ENCODE data around the gene LAMA1. TPM values are rescaled to one million over a fixed set of nuclear protein-coding genes. Genes with fewer than 3 reads are reported as not detected.

Gene LAMA1
- total RNA-seq, 1 donor from 2014 or later = 12.2 TPM

DNA sequence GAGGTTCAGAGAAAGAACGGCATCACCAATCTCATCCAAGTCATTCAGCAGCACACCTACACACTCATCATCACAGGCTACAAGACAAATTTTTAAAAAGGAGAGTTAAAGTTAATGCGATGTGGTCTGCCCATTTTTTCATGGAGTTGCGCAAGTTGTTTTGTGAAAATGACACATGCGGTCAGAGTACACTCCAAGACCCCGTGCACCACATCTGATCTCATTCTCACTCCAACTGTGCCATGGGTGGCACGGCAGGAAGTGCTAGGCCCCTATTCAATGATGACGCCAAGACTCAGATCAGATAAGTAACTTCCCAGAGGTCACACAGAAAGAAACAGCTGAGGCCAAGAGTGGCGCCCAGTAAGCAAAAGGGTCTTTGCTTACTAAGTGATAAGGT lies 119.8 kb downstream of the LAMA1 start:
- FAIRE-seq (no peak), DNase-seq (ENCODE audit: low spot score in 2 of 2) (no peak)

DNA sequence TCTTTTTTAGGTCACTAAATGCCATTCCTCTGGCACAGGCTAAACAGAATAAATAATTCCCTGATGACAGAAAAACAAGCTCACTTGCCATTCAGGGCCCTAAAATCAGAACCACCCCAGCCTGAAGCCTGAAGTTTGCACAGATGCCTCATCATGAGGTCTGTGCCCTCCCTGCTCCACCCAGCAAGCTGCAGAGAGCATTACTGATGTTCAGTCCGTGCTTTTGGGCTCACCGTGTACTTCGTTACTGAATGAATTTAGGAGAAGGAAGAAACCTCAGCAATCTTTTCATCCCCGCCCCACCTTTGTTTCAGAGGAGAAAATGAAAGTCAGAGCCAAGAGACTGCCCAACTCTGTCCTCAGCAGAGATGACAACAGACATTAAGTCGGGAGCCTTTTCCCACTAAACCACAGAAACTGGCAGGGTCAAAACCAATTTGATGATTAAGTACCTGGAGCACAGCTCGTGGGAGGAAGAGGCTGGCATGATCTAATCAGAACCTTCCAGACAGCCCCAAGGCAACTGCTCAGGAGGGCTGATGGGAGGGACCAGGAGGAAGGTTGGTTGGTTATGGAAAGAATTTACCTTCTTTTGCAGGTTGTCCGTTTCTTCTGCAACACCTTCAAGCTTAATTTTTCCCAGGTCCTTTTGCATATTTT lies 122.7 kb downstream of the LAMA1 start:
- DNase-seq (ENCODE audit: low spot score in 2 of 2) (no peak), FAIRE-seq (no peak)

DNA sequence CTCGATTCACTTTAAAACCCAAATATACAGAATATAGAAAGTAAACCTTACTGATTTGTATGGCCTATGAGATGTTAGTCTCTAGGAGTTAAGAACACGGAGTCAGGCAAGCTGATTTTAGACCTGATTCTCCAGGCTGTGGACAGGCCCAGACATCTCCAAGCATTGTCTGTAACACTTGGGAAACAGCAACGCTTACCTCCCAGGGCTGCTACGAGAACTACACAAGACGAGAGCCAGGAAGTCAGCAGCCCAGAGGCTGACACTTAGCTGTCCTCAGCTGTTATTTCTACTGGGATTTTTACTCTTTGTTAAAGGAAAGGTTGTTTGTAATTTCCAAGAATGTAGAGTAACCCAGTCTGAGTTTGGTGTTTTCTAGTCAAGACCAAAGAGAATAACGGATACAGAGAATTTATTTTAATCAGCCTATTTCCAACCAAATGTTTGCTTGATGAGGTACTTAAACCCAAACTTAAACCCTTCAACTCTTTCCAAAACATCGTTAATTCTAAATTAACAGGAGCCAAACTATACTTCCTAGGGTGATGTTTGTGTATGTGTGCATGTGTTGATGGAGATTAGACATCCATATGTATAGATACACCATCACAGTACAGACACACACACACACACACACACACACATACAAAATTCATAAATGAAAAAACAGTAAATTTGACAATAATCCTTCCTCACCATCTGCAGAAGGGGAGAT lies 123.4 kb downstream of the LAMA1 start:
- DNase-seq (ENCODE audit: low spot score in 2 of 2) (no peak), FAIRE-seq (no peak)

DNA sequence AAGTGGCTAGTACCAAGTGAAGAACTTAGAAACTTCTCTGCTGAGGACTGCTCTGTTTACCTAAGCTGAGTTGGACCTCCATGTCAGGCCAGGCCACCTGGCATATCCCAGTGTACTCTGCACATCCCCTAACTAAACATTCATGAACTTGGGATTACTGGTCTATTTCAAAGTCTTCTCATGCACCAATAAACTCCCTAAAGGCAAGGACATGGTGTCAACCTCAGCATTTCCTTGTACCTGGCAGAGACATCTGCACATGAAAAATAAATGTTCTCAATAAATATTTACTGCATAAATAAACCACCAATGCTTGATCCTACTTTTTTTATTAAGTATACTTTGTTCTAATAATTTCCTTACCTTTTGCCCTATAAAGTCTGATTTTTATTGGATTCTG lies 124.8 kb downstream of the LAMA1 start:
- FAIRE-seq = no peak

GRCh38 chr18:6983366-6983765 lies 134.2 kb downstream of the LAMA1 start:
- FAIRE-seq = no peak
- no peak for DNase-seq (ENCODE audit: low spot score in 2 of 2)

More for the DNA sequence above, 124.8 kb downstream of the LAMA1 start:
- DNase-seq (ENCODE audit: low spot score in 2 of 2) = no peak

- DNase-seq (ENCODE audit: low spot score in 2 of 2) = no peak
- no peak for FAIRE-seq
Measured at GRCh38 chr18:6982398-6982797, 135.2 kb downstream of the LAMA1 start.

GRCh38 chr18:6980363-6980762 lies 137.2 kb downstream of the LAMA1 start:
- no peak for DNase-seq (ENCODE audit: low spot score in 2 of 2)
- no peak for FAIRE-seq

- DNase-seq (ENCODE audit: low spot score in 2 of 2) = no peak
- no peak for FAIRE-seq
Measured at GRCh38 chr18:6979954-6980353, 137.6 kb downstream of the LAMA1 start.

DNA sequence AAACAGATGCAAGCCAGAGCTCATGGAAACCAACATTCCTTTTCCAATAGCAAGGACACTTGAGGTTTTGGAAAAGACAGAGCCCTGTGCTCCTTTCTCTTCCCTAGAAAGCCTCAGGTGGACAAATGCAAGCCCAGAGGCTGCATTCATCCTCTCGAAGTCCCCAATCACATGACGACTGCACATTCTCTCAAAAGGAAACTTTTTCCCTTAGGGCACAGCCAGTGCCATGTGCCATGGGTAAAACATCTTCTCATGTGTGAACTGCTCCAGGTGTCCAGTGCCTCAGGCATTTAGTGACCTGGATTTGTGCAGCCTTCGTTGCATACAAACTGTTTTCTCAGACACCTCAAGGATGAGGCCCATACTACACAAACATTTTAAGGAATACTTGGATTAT lies 140.7 kb downstream of the LAMA1 start:
- DNase-seq (ENCODE audit: low spot score in 2 of 2) (no peak), FAIRE-seq (no peak)

DNA sequence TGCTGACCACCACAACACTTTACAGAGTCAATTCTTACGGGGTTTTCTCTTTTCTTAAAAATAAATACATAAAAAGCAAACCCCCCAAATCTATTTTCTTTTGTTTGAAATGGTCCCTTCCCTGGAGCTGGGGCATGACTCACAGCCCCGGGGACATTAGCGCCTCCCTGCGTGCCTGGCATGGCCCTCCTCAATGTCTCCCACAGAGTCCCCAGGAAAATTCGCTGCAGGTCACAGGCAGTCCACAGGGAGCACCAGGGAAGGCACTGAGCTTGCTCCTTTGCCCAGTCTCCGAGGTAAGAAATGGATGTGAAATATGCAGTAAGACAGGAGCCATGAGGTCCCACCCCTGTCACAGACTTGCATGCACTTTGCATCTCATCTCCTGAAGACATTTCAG lies 142.5 kb downstream of the LAMA1 start:
- DNase-seq (ENCODE audit: low spot score in 2 of 2) = no peak
- no peak for FAIRE-seq

DNA sequence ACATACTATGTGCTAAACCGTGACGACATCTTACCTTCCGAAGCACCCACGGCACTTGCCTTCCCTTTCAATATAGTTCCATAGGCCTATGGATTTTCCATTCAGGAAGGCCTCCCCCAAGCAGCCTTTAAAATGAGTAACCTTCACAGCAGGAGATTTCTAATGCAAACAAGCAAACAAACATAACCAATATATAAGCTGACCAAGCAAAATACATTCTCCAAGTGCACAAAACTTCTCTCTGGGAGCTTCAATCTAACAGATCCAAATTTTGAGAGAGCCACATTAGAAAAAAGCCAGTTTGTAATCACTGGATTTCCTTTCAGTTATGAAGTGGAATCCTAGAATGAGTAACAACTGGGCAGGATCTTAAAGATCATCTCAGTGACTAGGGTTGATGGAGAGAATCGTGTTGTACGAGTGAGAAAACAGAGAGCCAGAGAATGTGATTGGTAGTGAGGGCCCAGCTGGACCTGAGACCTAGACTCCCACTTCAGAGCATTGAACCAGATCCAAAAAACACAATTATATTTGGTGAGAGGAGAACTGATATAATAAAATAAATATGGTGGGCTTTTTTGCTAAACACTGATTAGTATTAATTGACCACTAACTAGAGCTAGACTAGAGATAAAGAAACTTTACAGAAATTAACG lies 145.6 kb downstream of the LAMA1 start:
- no peak for DNase-seq (ENCODE audit: low spot score in 2 of 2)
- no peak for FAIRE-seq

DNA sequence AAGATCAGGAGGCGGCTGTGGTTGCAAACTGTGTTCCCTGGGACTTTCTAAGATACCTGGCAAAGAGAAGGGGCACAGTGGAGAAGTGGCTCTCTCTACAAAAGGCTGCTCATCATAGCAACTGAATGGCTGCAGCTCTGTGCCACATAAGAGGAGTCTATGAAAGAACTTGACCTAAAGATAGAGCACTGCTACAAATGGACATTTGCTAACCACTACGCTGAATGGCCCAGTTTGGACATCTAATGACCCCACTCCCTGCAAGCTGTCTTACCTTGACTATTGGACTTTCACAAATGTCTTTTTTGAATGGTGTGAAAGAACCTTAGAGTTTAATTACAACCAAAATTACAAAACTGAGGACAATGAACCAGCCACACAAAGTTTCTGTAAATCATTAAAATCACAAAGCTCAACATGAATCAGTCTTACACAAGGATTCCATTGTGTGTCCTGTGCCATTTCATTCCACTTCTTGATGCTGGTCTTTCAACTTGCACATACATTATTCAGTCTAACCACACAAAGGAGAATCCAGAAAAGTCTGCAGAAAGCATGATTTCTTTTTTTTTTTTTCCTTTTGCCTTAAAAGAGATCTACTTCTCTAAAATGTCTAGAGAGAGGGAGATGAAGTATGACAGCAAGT lies 154.0 kb downstream of the LAMA1 start:
- no peak for DNase-seq (ENCODE audit: low spot score in 2 of 2)
- FAIRE-seq = no peak

DNA sequence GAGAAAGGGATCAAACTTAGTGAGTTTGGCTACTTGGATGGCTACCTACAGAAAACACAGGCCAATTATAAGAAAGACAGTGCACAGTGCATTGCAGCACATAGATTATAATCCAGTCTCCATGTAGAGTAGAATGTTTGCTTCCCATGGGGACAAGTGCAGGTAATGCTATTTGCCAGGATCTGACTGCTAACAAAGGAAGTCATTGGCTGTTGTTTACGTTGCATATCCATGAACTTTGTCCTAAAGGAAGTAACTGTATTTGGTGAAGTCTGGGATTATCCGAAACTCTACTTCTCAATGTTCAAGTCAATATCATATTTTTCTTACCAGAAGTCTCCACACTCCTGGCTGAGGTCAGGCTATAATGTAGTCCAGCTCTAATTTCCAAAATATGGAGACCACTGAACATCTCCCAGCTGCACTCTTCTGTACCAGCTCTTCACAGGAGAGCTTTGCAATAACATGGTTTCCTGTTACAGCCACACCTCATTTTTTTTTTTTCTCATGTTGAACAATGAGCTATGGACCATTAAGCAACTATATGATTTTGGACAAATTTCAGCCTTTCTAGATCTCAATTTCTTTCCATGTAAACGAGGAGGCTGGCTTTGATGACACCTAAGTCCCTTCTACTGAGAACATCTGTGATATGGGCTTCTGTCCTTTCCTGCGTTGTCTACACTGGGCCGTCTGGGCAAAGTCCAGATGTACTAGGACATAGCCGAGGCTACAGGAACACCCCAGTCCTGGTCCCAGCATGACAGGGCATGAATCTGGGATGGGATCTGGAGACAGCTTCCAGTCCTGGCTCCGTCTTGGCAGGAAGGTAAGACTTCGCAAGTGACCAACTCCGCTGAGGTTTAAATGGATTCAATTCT lies 154.8 kb downstream of the LAMA1 start:
- DNase-seq (ENCODE audit: low spot score in 2 of 2) = no peak
- FAIRE-seq = no peak

DNA sequence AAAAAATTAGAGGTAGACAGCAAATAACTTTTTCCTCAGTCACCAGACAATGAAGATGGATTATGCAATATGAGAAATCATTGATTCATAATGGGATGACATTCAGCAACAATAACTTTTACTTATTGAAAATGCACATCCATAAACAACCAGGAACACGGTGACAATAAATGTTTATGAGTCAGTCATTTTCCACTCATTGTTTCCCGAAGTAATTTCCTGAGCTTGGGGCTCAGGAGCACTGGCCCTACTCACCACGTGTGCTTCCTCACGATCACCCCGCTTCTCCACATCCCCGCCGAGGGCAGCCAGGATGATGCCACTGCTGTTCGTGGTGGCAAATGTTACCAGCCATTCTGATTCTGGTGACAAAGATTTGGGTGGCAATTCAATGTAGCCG lies 156.3 kb downstream of the LAMA1 start:
- no peak for DNase-seq (ENCODE audit: low spot score in 2 of 2)
- no peak for FAIRE-seq

- FAIRE-seq (no peak), DNase-seq (ENCODE audit: low spot score in 2 of 2) (no peak)
Measured at GRCh38 chr18:6960656-6961055, 156.9 kb downstream of the LAMA1 start.

DNA sequence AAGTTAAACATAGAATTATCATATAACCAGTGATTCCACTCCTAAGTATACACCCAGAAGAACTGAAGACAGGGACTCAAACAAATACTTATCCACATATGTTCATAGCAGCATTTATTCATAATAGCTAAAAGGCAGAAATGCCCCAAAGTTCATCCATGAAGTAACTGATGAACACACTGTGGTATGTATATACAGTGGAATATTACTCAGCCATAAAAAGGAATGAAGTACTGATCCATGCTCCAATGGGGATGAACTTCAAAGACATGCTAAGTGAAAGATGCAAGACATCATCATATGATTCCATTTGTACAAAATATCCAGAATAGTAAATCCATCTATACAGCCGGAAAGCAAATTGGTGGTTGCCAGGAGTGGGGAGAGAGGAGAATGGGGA lies 157.5 kb downstream of the LAMA1 start:
- no peak for FAIRE-seq
- DNase-seq (ENCODE audit: low spot score in 2 of 2) = no peak

- no peak for FAIRE-seq
- DNase-seq (ENCODE audit: low spot score in 2 of 2) = no peak
Measured at GRCh38 chr18:6959110-6959509, 158.5 kb downstream of the LAMA1 start.

DNA sequence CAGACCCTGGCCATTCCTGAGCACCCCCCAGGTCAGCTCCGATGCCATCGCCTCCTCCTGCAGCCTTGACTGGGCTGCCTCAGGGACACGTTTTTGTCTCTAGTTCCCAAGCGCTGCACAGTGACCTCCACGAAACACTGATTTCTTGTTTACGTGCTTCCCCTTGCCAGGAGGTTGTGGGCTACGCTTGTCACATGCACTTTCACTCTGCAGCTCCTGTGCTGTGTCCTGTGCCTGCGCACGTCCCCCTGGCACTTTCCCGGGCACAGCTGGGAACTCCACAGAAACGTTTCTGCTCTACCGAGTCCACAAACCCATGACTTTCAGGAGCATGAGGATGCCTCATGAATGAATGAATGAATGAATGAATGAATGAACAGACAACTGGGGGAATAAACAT lies 160.6 kb downstream of the LAMA1 start:
- FAIRE-seq = no peak
- DNase-seq (ENCODE audit: low spot score in 2 of 2) = no peak

DNA sequence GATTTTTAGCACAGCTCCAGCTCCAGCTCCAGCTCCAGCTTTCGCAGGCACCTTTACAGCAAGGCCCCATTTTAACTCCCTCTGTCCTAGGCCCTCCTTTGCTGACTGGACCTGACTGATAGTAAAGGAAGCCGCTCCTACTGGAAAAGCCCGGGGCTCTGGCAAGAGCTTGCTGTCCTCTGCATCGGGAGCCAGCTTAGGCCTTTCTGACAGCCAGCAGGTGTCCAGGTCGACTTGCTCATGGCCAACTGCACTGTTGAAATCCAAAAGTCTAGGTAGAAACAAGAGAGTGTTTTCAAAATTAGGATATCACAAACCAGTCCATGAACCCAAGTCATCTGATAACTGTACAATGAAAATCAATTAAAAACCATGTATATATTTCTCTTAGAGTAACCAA lies 161.1 kb downstream of the LAMA1 start:
- FAIRE-seq (no peak), DNase-seq (ENCODE audit: low spot score in 2 of 2) (no peak)

DNA sequence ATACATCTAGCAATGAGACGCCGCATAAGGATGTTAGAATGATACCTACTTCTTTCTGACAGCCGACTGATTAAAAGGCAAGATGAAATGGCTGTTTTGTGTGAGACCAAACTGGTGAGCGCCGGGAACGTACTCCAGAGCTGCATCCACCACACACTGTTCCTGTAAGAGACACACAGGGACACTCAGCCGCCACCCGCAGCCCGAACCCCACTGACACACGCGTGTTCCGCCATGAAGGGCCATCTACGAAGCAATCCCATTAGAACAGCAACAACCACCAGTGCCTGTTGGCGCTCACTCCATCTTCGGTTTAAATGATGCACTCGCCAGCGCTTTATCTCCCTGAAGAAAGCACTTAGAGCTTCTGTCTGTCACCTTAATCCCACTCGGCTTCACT lies 162.3 kb downstream of the LAMA1 start:
- no peak for FAIRE-seq
- no peak for DNase-seq (ENCODE audit: low spot score in 2 of 2)

All from frontal cortex (tissue), 4 donors.